Ascending aorta (tissue), 2 donors: Measurements from ENCODE around the gene HYKK. TPM values are rescaled to one million over a fixed set of nuclear protein-coding genes. Genes with fewer than 3 reads are reported as not detected.

Experiments used
- DNase-seq, 2 donors: peaks; one replicate each; pipeline ENCODE4 v3.0.0-alpha.2; 2019; ENCODE audit warnings: low spot score in 2 of 2
- H3K27ac ChIP-seq, 2 donors: fragments of 200-600 bp; sonication (generic); one replicate each; pipeline ENCODE4 v1.5.1; 2016 to 2017; ENCODE audit warnings: mild to moderate bottlenecking in 1 of 2
- H3K27me3 ChIP-seq: fragments of 200-600 bp; sonication (generic); one replicate; pipeline ENCODE4 v1.5.1; 2017
- H3K36me3 ChIP-seq, 2 donors: fragments of 200-600 bp; sonication (generic); one replicate each; pipeline ENCODE4 v1.5.1; 2016
- H3K4me1 ChIP-seq, 2 donors: fragments of 200-600 bp; sonication (generic); one replicate each; pipeline ENCODE4 v1.5.1; 2016 to 2017; ENCODE audit warnings: mild to moderate bottlenecking in 1 of 2
- H3K4me3 ChIP-seq, 2 donors: fragments of 200-600 bp; sonication (generic); one replicate each; pipeline ENCODE4 v1.5.1; 2016 to 2017; ENCODE audit warnings: mild to moderate bottlenecking in 1 of 2
- H3K9me3 ChIP-seq, 2 donors: fragments of 200-600 bp; sonication (generic); one replicate each; pipeline ENCODE4 v1.5.1; 2016
- intact Hi-C: fragments of 100-400 bp; cut with DNase I; formaldehyde crosslinking; loops from one replicate; pipeline ENCODE4 v1.15.1; 2023
- total RNA-seq: library from RNA; depleted of rRNA; stranded (reverse); fragments of >200 nt; gene quantifications from one replicate; pipeline ENCODE4 v1.1.0, GENCODE V29; 2016
- TF ChIP-seq, protein P1 (sequence below), 3 experiments: fragments of 200-600 bp in 2 of 3; fragments of 450-650 bp in 1 of 3; sonication (generic) in 2 of 3; IDR thresholded peaks; one replicate each; pipeline ENCODE4 v1.5.1; 2016 to 2019; ENCODE audit warnings: antibody characterized with exemption in 3 of 3, mild to moderate bottlenecking in 1 of 3, moderate library complexity in 1 of 3

The HYKK gene
- total RNA-seq, 1 donor from 2014 or later, result 9.0 TPM

GRCh38 chr15:78565097-78565950, 57.9 kb downstream of the HYKK start, which contains the start of gene CHRNA5:
CHRNA5 (plus strand) TSS chr15:78565520; CDS start chr15:78565720, 200 bp downstream.
- TF ChIP-seq, protein P1, sequence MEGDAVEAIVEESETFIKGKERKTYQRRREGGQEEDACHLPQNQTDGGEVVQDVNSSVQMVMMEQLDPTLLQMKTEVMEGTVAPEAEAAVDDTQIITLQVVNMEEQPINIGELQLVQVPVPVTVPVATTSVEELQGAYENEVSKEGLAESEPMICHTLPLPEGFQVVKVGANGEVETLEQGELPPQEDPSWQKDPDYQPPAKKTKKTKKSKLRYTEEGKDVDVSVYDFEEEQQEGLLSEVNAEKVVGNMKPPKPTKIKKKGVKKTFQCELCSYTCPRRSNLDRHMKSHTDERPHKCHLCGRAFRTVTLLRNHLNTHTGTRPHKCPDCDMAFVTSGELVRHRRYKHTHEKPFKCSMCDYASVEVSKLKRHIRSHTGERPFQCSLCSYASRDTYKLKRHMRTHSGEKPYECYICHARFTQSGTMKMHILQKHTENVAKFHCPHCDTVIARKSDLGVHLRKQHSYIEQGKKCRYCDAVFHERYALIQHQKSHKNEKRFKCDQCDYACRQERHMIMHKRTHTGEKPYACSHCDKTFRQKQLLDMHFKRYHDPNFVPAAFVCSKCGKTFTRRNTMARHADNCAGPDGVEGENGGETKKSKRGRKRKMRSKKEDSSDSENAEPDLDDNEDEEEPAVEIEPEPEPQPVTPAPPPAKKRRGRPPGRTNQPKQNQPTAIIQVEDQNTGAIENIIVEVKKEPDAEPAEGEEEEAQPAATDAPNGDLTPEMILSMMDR (IDR thresholded peaks at IDR 0.05), result no peak
- Histone ChIP-seq H3K4me1 (peaks cover 6 to 7% of the 10 kb centered on the region in 2 donors), H3K27me3 (no peaks in the 10 kb centered on the region), H3K27ac (no peak within 1 kb of the TSS), H3K4me3 (peak within 1 kb of the TSS; percentile 61 to 67), H3K9me3 (no peaks in the 10 kb centered on the region), H3K36me3 (no peaks in the 10 kb centered on the region)
- peak; percentile 56 to 93 for DNase-seq
- intact Hi-C loops, result loop anchor here (1.0 kb wide), 1 partner anchor 25 kb away; the partner anchor contains the start of gene PSMA4

- Histone ChIP-seq H3K4me1 (peaks cover 6 to 7% of the 10 kb centered on the region in 2 donors), H3K4me3 (peak overlapping the region; percentile 61 to 67), H3K27ac (no peak overlapping the region), H3K27me3 (no peaks in the 10 kb centered on the region), H3K36me3 (no peaks in the 10 kb centered on the region), H3K9me3 (no peaks in the 10 kb centered on the region)
- intact Hi-C loops, result loop anchor here (1.0 kb wide), 1 partner anchor 26 kb away; the partner anchor contains the start of gene PSMA4
- TF ChIP-seq, protein P1 (IDR thresholded peaks at IDR 0.05), result no peak
- no peak for DNase-seq
These were observed 58.8 kb downstream of the HYKK start for GRCh38 chr15:78565951-78566774.

DNA sequence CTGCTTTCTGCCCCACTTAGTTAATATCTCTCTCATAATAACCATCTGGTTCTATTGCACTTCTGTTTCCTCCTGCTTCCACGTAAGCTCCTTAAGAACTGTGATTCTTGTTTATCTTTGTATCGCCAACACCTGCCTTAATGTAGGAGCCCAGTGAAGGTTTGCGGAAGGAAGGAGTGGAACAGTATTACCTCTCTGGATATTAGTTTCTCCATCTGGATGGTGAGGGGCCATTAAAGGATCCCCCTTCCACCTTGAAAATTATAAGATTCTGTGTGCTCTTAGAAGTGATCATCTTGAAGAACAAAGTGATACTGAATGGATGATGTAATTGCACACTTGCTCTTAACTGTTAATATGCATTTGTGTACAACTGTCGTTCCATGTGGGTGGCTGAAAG, 60.2 kb downstream of the HYKK start:
- intact Hi-C loops, result no loop called here

GRCh38 chr15:78570710-78571109, 63.3 kb downstream of the HYKK start:
- no peak for DNase-seq
- no peak overlapping the region for H3K27ac ChIP-seq
- no peaks in the 10 kb centered on the region for H3K27me3 ChIP-seq
- no peaks in the 10 kb centered on the region for H3K9me3 ChIP-seq
- no peak overlapping the region for H3K4me3 ChIP-seq
- no peaks in the 10 kb centered on the region for H3K36me3 ChIP-seq
- peaks cover 6 to 7% of the 10 kb centered on the region in 2 donors for H3K4me1 ChIP-seq
- intact Hi-C loops, result no loop called here
- TF ChIP-seq, protein P1 (IDR thresholded peaks at IDR 0.05), result no peak

More for the DNA sequence above, 60.2 kb downstream of the HYKK start:
- Histone ChIP-seq H3K36me3 (no peaks in the 10 kb centered on the region), H3K4me3 (no peak overlapping the region), H3K27me3 (no peaks in the 10 kb centered on the region), H3K9me3 (no peaks in the 10 kb centered on the region), H3K4me1 (peaks cover 6 to 7% of the 10 kb centered on the region in 2 donors), H3K27ac (no peak overlapping the region)
- TF ChIP-seq, protein P1 (IDR thresholded peaks at IDR 0.05), result no peak
- DNase-seq, result no peak

GRCh38 chr15:78571382-78571781, 64.0 kb downstream of the HYKK start:
- H3K27ac ChIP-seq, result no peak overlapping the region
- intact Hi-C loops, result no loop called here
- H3K9me3 ChIP-seq, result no peaks in the 10 kb centered on the region
- peaks cover under 1 to 1% of the 10 kb centered on the region in 2 donors for H3K4me1 ChIP-seq
- H3K4me3 ChIP-seq, result no peak overlapping the region
- H3K36me3 ChIP-seq, result no peaks in the 10 kb centered on the region
- no peak for DNase-seq
- no peaks in the 10 kb centered on the region for H3K27me3 ChIP-seq
- TF ChIP-seq, protein P1 (IDR thresholded peaks at IDR 0.05), result no peak
